SK-N-SH treated with all-trans-retinoic acid at 6 μM for 48 hours (cell line): Measurements from ENCODE around the gene ZNF836.

Experiments used
- ATAC-seq: fragments of 200-7000 bp; cut with Tn5 transposase; 3 replicates; pipeline ENCODE4 v1.9.1; 2020; ENCODE audit warnings: mild to moderate bottlenecking, moderate library complexity
- ARNTL ChIP-seq: fragments of 450-650 bp; formaldehyde crosslinking; IDR thresholded peaks from 2 replicates; pipeline ENCODE4 v1.5.0; 2020; ENCODE audit warnings: low read depth, mild to moderate bottlenecking, moderate library complexity, borderline replicate concordance
- BACH2 ChIP-seq: fragments of 250-450 bp; sonication (Bioruptor Pico); IDR thresholded peaks from 2 replicates; pipeline ENCODE4 v1.9.0; 2021; ENCODE audit warnings: mild to moderate bottlenecking, borderline replicate concordance
- CREB5 ChIP-seq: fragments of 250-450 bp; sonication (Bioruptor Pico); IDR thresholded peaks from 2 replicates; pipeline ENCODE4 v1.5.1; 2020; ENCODE audit warnings: low read depth, mild to moderate bottlenecking, moderate library complexity
- CSDC2 ChIP-seq: fragments of 250-450 bp; sonication (Bioruptor Pico); IDR thresholded peaks from 2 replicates; pipeline ENCODE4 v1.5.0; 2020; ENCODE audit warnings: mild to moderate bottlenecking, moderate library complexity
- CSRNP3 ChIP-seq: fragments of 250-450 bp; sonication (Bioruptor Pico); IDR thresholded peaks from 2 replicates; pipeline ENCODE4 v1.5.1; 2021; ENCODE audit warnings: mild to moderate bottlenecking, moderate library complexity
- ESRRG ChIP-seq: fragments of 250-450 bp; sonication (Bioruptor Pico); IDR thresholded peaks from 2 replicates; pipeline ENCODE4 v1.6.1; 2021; ENCODE audit warnings: mild to moderate bottlenecking
- GLIS3 ChIP-seq: fragments of 250-450 bp; sonication (Bioruptor Pico); IDR thresholded peaks from 2 replicates; pipeline ENCODE4 v1.5.0; 2020; ENCODE audit warnings: mild to moderate bottlenecking, moderate library complexity
- ISL1 ChIP-seq: fragments of 250-450 bp; sonication (Bioruptor Pico); IDR thresholded peaks from 2 replicates; pipeline ENCODE4 v2.1.2; 2022; ENCODE audit warnings: mild to moderate bottlenecking, moderate library complexity
- OSR1 ChIP-seq: fragments of 250-450 bp; sonication (Bioruptor Pico); IDR thresholded peaks from 2 replicates; pipeline ENCODE4 v1.8.0; 2022; ENCODE audit warnings: moderate library complexity, mild to moderate bottlenecking, inconsistent platforms
- PATZ1 ChIP-seq: fragments of 250-450 bp; sonication (Bioruptor Pico); IDR thresholded peaks from 2 replicates; pipeline ENCODE4 v1.8.0; 2020; ENCODE audit warnings: mild to moderate bottlenecking, moderate library complexity, borderline replicate concordance
- POU6F1 ChIP-seq: fragments of 250-450 bp; sonication (Bioruptor Pico); IDR thresholded peaks from 2 replicates; pipeline ENCODE4 v1.8.0; 2021; ENCODE audit warnings: low read depth, mild to moderate bottlenecking, moderate library complexity, borderline replicate concordance
- PPARA ChIP-seq: fragments of 250-450 bp; sonication (Bioruptor Pico); IDR thresholded peaks from 2 replicates; pipeline ENCODE4 v1.5.0; 2020; ENCODE audit warnings: mild to moderate bottlenecking, borderline replicate concordance
- RARB ChIP-seq: fragments of 250-450 bp; sonication (Bioruptor Pico); IDR thresholded peaks from 2 replicates; pipeline ENCODE4 v1.8.0; 2021; ENCODE audit warnings: mild to moderate bottlenecking, moderate library complexity
- SNAI2 ChIP-seq: fragments of 250-450 bp; sonication (Bioruptor Pico); IDR thresholded peaks from 2 replicates; pipeline ENCODE4 v1.5.0; 2020; ENCODE audit warnings: mild to moderate bottlenecking, moderate library complexity
- TOX ChIP-seq: fragments of 250-450 bp; sonication (Bioruptor Pico); IDR thresholded peaks from 2 replicates; pipeline ENCODE4 v1.8.0; 2021; ENCODE audit warnings: mild to moderate bottlenecking, moderate library complexity, borderline replicate concordance
- TSHZ2 ChIP-seq: fragments of 250-450 bp; sonication (Bioruptor Pico); IDR thresholded peaks from 2 replicates; pipeline ENCODE4 v1.5.0; 2020; ENCODE audit warnings: mild to moderate bottlenecking, moderate library complexity
- ZC3H10 ChIP-seq: fragments of 250-450 bp; sonication (Bioruptor Pico); IDR thresholded peaks from 2 replicates; pipeline ENCODE4 v1.5.1; 2021; ENCODE audit warnings: mild to moderate bottlenecking, moderate library complexity
- ZFP3 ChIP-seq: fragments of 250-450 bp; sonication (Bioruptor Pico); IDR thresholded peaks from 2 replicates; pipeline ENCODE4 v1.5.0; 2020; ENCODE audit warnings: mild to moderate bottlenecking, moderate library complexity
- ZFP30 ChIP-seq: fragments of 450-650 bp; formaldehyde crosslinking; IDR thresholded peaks from 2 replicates; pipeline ENCODE4 v1.5.0; 2022; ENCODE audit warnings: mild to moderate bottlenecking, moderate library complexity
- ZNF565 ChIP-seq: fragments of 450-650 bp; formaldehyde crosslinking; conservative IDR thresholded peaks from 2 replicates; pipeline ENCODE4 v1.5.0; 2020; ENCODE audit warnings: low read depth, mild to moderate bottlenecking, moderate library complexity
- ZNF70 ChIP-seq: fragments of 450-650 bp; formaldehyde crosslinking; IDR thresholded peaks from 2 replicates; pipeline ENCODE4 v1.5.0; 2020; ENCODE audit warnings: mild to moderate bottlenecking, moderate library complexity
- ZNF8 ChIP-seq: fragments of 450-650 bp; formaldehyde crosslinking; IDR thresholded peaks from 2 replicates; pipeline ENCODE4 v1.5.0; 2020; ENCODE audit warnings: mild to moderate bottlenecking, moderate library complexity

Gene ZNF836

GRCh38 chr19:52148256-52148655, 23.2 kb downstream of the ZNF836 start:
- ATAC-seq, result no peak

GRCh38 chr19:52142001-52142595, 29.3 kb downstream of the ZNF836 start:
- TF ChIP-seq CSDC2 (CRISPR knock-in tag), result no peak
- TF ChIP-seq ZNF70 (CRISPR knock-in tag), result no peak
- no peak for TF ChIP-seq CSRNP3 (CRISPR knock-in tag)
- TF ChIP-seq CREB5 (CRISPR knock-in tag), result no peak
- TF ChIP-seq PPARA, result no peak
- TF ChIP-seq TSHZ2 (CRISPR knock-in tag), result no peak
- TF ChIP-seq PATZ1 (CRISPR knock-in tag), result no peak
- no peak for TF ChIP-seq ISL1 (CRISPR knock-in tag)
- TF ChIP-seq BACH2, result no peak
- no peak for TF ChIP-seq ZNF565 (CRISPR knock-in tag)
- TF ChIP-seq ESRRG, result no peak
- no peak for TF ChIP-seq ZFP30 (CRISPR knock-in tag)
- TF ChIP-seq OSR1 (CRISPR knock-in tag), result no peak
- TF ChIP-seq RARB, result no peak
- TF ChIP-seq SNAI2 (CRISPR knock-in tag), result no peak
- no peak for TF ChIP-seq TOX (CRISPR knock-in tag)
- TF ChIP-seq ZFP3 (CRISPR knock-in tag), result no peak
- TF ChIP-seq ZNF8, result no peak
- no peak for TF ChIP-seq GLIS3 (CRISPR knock-in tag)
- no peak for TF ChIP-seq ARNTL (CRISPR knock-in tag)
- ATAC-seq, result no peak

More at GRCh38 chr19:52148256-52148655, 23.2 kb downstream of the ZNF836 start:
- TF ChIP-seq ESRRG (no peak), RARB (no peak), SNAI2 (CRISPR knock-in tag) (no peak), BACH2 (no peak), CSDC2 (CRISPR knock-in tag) (no peak), TSHZ2 (CRISPR knock-in tag) (no peak), ZC3H10 (CRISPR knock-in tag) (no peak), ZFP30 (CRISPR knock-in tag) (no peak)

- no peak for ATAC-seq
- TF ChIP-seq ZNF8 (no peak), SNAI2 (CRISPR knock-in tag) (no peak), BACH2 (no peak), ZNF70 (CRISPR knock-in tag) (no peak), POU6F1 (CRISPR knock-in tag) (no peak), CSRNP3 (CRISPR knock-in tag) (no peak), GLIS3 (CRISPR knock-in tag) (no peak), ZC3H10 (CRISPR knock-in tag) (no peak), ISL1 (CRISPR knock-in tag) (no peak), PPARA (no peak), ARNTL (CRISPR knock-in tag) (no peak), ZFP30 (CRISPR knock-in tag) (no peak), CREB5 (CRISPR knock-in tag) (no peak)
Measured at GRCh38 chr19:52141203-52141602, 30.2 kb downstream of the ZNF836 start.
